ENCODE results near the gene RAB40C. TPM values are rescaled to one million over a fixed set of nuclear protein-coding genes. Genes with fewer than 3 reads are reported as not detected.

RAB40C gene
- total and polyA plus RNA-seq, 4 donors, result 6.1 to 11.0 (median 9.2) TPM

DNA sequence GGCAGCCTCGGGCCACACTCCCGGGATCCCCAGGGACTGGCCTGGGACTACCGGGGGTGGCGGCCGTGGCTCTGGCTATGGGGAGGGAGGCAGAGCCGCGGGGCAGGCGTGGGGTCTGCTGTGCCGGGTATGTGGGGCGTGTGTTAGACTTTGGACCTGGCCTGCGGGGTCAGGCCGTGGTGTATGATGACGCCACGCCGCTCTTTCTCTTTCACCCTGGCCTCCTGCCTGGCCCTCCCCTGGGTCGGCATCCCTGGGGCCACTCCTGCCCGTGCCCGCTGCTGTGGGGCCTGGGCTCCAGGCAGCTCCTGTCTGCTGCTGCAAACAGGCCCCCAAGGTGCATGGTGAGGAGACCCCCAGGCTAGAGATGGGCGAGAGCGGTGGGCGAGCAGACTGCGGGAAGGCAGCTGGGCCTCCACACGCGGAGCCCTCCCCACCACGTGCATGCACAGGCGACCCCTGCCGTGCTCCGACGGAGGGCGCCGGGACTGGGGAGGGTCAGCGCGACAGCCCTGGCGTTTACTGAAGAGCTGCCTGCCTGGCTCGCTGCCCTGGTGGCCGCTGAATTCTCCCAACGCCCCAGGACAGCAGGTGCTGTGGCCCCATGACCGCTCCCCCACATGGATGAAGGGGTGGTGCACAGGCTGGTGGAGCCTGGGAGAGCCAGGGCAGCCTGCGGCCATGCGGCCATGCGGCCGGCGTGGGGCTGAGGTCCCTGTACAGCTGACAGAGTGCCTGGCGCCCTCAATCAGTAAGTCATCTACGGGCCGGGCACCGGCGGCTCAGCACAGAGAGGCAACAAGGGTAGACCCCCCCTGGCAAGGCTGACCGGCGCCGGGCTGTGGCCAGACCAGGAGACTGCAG lies 46.3 kb upstream of the RAB40C start:
- peak overlapping the region in 1 of 3 donors; percentile 26 for H3K4me3 ChIP-seq (ENCODE audit: low read depth in 1 of 3, low read length in 3 of 3)
- peak; percentile 64 for DNase-seq (ENCODE audit: low spot score)
- 50% methylated on average over 51 of the region's 51 CpGs for WGBS

More for the DNA sequence above, 46.3 kb upstream of the RAB40C start:
- Histone ChIP-seq H3K36me3 (ENCODE audit: control insufficient read depth in 4 of 4, insufficient read depth in 3 of 4, low read depth in 1 of 4, low read length in 3 of 4) (peaks cover 0 to 6% (median 2%) of the 10 kb centered on the region in 4 donors), H3K9ac (ENCODE audit: low read depth in 1 of 2, low read length in 2 of 2) (peak overlapping the region; percentile 26 to 60), H3K4me1 (ENCODE audit: control insufficient read depth in 4 of 4, insufficient read depth in 4 of 4, low read length in 3 of 4) (peaks cover 12 to 33% (median 23%) of the 10 kb centered on the region in 4 donors), H3K27me3 (ENCODE audit: control insufficient read depth in 4 of 4, insufficient read depth in 4 of 4, low read length in 3 of 4) (no peaks in the 10 kb centered on the region), H3K27ac (ENCODE audit: low read depth in 1 of 2, low read length in 2 of 2) (peak overlapping the region; percentile 82 to 85), H3K9me3 (ENCODE audit: control insufficient read depth in 4 of 4, low read length in 3 of 4) (no peaks in the 10 kb centered on the region)
- TF ChIP-seq, protein P1, sequence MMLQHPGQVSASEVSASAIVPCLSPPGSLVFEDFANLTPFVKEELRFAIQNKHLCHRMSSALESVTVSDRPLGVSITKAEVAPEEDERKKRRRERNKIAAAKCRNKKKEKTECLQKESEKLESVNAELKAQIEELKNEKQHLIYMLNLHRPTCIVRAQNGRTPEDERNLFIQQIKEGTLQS (IDR thresholded peaks at IDR 0.05), result no peak
- no peak for TF ChIP-seq GABPA (IDR thresholded peaks at IDR 0.05 in 1 of 2, conservative IDR thresholded peaks at IDR 0.05 in 1 of 2)
- TF ChIP-seq, protein P2, sequence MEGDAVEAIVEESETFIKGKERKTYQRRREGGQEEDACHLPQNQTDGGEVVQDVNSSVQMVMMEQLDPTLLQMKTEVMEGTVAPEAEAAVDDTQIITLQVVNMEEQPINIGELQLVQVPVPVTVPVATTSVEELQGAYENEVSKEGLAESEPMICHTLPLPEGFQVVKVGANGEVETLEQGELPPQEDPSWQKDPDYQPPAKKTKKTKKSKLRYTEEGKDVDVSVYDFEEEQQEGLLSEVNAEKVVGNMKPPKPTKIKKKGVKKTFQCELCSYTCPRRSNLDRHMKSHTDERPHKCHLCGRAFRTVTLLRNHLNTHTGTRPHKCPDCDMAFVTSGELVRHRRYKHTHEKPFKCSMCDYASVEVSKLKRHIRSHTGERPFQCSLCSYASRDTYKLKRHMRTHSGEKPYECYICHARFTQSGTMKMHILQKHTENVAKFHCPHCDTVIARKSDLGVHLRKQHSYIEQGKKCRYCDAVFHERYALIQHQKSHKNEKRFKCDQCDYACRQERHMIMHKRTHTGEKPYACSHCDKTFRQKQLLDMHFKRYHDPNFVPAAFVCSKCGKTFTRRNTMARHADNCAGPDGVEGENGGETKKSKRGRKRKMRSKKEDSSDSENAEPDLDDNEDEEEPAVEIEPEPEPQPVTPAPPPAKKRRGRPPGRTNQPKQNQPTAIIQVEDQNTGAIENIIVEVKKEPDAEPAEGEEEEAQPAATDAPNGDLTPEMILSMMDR (IDR thresholded peaks at IDR 0.05; ENCODE audit: low read depth, low read length, missing input control), result no peak
- TF ChIP-seq NR2F2 (IDR thresholded peaks at IDR 0.05), result no peak
- TF ChIP-seq JUND (IDR thresholded peaks at IDR 0.05), result no peak
- TF ChIP-seq FOXA1 (IDR thresholded peaks at IDR 0.05), result no peak
- no peak for TF ChIP-seq FOXA2 (IDR thresholded peaks at IDR 0.05)
- TF ChIP-seq RAD21 (IDR thresholded peaks at IDR 0.05), result peak in 1 of 2 donors; percentile 19
- no peak for TF ChIP-seq EGR1 (IDR thresholded peaks at IDR 0.05; ENCODE audit: low read depth in 2 of 2)
- no peak for TF ChIP-seq TAF1 (conservative IDR thresholded peaks at IDR 0.05)
- TF ChIP-seq HNF4G (IDR thresholded peaks at IDR 0.05), result peak; percentile 92
- TF ChIP-seq YY1 (IDR thresholded peaks at IDR 0.05), result no peak
- TF ChIP-seq RXRA (IDR thresholded peaks at IDR 0.05), result peak in 1 of 2 donors; percentile 74
- TF ChIP-seq, protein P3, sequence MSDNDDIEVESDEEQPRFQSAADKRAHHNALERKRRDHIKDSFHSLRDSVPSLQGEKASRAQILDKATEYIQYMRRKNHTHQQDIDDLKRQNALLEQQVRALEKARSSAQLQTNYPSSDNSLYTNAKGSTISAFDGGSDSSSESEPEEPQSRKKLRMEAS (IDR thresholded peaks at IDR 0.05), result no peak
- TF ChIP-seq, protein P4, sequence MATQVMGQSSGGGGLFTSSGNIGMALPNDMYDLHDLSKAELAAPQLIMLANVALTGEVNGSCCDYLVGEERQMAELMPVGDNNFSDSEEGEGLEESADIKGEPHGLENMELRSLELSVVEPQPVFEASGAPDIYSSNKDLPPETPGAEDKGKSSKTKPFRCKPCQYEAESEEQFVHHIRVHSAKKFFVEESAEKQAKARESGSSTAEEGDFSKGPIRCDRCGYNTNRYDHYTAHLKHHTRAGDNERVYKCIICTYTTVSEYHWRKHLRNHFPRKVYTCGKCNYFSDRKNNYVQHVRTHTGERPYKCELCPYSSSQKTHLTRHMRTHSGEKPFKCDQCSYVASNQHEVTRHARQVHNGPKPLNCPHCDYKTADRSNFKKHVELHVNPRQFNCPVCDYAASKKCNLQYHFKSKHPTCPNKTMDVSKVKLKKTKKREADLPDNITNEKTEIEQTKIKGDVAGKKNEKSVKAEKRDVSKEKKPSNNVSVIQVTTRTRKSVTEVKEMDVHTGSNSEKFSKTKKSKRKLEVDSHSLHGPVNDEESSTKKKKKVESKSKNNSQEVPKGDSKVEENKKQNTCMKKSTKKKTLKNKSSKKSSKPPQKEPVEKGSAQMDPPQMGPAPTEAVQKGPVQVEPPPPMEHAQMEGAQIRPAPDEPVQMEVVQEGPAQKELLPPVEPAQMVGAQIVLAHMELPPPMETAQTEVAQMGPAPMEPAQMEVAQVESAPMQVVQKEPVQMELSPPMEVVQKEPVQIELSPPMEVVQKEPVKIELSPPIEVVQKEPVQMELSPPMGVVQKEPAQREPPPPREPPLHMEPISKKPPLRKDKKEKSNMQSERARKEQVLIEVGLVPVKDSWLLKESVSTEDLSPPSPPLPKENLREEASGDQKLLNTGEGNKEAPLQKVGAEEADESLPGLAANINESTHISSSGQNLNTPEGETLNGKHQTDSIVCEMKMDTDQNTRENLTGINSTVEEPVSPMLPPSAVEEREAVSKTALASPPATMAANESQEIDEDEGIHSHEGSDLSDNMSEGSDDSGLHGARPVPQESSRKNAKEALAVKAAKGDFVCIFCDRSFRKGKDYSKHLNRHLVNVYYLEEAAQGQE (IDR thresholded peaks at IDR 0.05), result no peak
- peak; percentile 89 for TF ChIP-seq SP1 (IDR thresholded peaks at IDR 0.05)
- TF ChIP-seq HNF4A (conservative IDR thresholded peaks at IDR 0.05), result peak; percentile 97
- TF ChIP-seq, protein P5, sequence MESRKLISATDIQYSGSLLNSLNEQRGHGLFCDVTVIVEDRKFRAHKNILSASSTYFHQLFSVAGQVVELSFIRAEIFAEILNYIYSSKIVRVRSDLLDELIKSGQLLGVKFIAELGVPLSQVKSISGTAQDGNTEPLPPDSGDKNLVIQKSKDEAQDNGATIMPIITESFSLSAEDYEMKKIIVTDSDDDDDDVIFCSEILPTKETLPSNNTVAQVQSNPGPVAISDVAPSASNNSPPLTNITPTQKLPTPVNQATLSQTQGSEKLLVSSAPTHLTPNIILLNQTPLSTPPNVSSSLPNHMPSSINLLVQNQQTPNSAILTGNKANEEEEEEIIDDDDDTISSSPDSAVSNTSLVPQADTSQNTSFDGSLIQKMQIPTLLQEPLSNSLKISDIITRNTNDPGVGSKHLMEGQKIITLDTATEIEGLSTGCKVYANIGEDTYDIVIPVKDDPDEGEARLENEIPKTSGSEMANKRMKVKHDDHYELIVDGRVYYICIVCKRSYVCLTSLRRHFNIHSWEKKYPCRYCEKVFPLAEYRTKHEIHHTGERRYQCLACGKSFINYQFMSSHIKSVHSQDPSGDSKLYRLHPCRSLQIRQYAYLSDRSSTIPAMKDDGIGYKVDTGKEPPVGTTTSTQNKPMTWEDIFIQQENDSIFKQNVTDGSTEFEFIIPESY (IDR thresholded peaks at IDR 0.05), result no peak

Data from liver (tissue), 9 donors.